Parathyroid adenoma (tissue), 2 donors: ENCODE measurements around the gene PON3.
"Not testable (repeated sequence)": the region's sequence is repeated elsewhere in the genome, so short reads cannot be mapped to it uniquely, and the experiment has no call there.

Experiments used
- H2AFZ ChIP-seq: fragments of 300-600 bp; sonication (generic); one replicate; pipeline ENCODE4 v1.7.0; 2017; ENCODE audit warnings: antibody characterized with exemption, mild to moderate bottlenecking
- H3K27ac ChIP-seq: fragments of 300-600 bp; sonication (generic); one replicate; pipeline ENCODE4 v1.7.0; 2017
- H3K27me3 ChIP-seq: fragments of 300-600 bp; sonication (generic); one replicate; pipeline ENCODE4 v1.7.0; 2017; ENCODE audit warnings: low read length; ENCODE audit not compliant: control insufficient read depth, insufficient read depth
- H3K36me3 ChIP-seq: fragments of 300-600 bp; sonication (generic); one replicate; pipeline ENCODE4 v1.7.0; 2017; ENCODE audit warnings: low read length; ENCODE audit not compliant: control insufficient read depth, insufficient read depth
- H3K4me1 ChIP-seq: fragments of 300-600 bp; sonication (generic); one replicate; pipeline ENCODE4 v1.7.0; 2017; ENCODE audit warnings: control low read depth
- H3K4me2 ChIP-seq: fragments of 300-600 bp; sonication (generic); one replicate; pipeline ENCODE4 v1.7.0; 2017; ENCODE audit warnings: low read length
- H3K4me3 ChIP-seq: fragments of 300-600 bp; sonication (generic); one replicate; pipeline ENCODE4 v1.7.0; 2017; ENCODE audit warnings: low read depth, low read length
- H3K79me2 ChIP-seq: fragments of 300-600 bp; sonication (generic); one replicate; pipeline ENCODE4 v1.7.0; 2017; ENCODE audit warnings: control low read depth
- H3K9ac ChIP-seq: fragments of 300-600 bp; sonication (generic); one replicate; pipeline ENCODE4 v1.7.0; 2017; ENCODE audit warnings: mild to moderate bottlenecking
- H3K9me3 ChIP-seq: fragments of 300-600 bp; sonication (generic); one replicate; pipeline ENCODE4 v1.7.0; 2017; ENCODE audit warnings: low read length; ENCODE audit not compliant: control insufficient read depth
- CTCF ChIP-seq: fragments of 300-600 bp; sonication (generic); IDR thresholded peaks from one replicate; pipeline ENCODE4 v1.7.0; 2017; ENCODE audit warnings: antibody characterized with exemption, mild to moderate bottlenecking
- donor health status: primary hyperparathyroidism.

Gene PON3

GRCh38 chr7:95395755-95396135 is 430 bp downstream of the PON3 start:
- Histone ChIP-seq H3K4me1 (peaks cover 7% of the 10 kb centered on the region), H3K4me2 (peak overlapping the region; percentile 68), H3K9me3 (no peaks in the 10 kb centered on the region), H3K4me3 (peak overlapping the region; percentile 64), H2AFZ (peak overlapping the region; percentile 80), H3K79me2 (no peaks in the 10 kb centered on the region), H3K27me3 (no peaks in the 10 kb centered on the region), H3K36me3 (no peaks in the 10 kb centered on the region), H3K9ac (no peak overlapping the region), H3K27ac (no peak overlapping the region)
- no peak for TF ChIP-seq CTCF

DNA sequence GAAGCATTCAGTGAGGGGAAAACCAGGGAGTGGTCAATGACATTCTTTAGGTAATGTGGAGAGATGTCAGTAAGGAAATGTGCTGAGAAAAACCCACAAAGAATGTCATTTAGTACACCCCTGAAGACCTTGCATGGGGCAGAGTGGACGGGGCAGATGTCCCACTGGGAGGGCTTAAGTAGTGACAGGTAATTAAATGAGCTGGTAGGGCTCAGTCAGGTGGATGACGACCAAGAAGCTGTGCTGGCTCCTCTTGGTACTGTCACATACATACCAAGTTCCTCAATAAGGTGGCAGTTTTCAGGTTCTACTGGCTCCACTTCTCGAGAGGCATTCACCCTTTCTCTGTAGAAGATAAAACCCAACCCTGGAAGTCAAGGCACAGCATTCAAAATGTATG is 1.8 kb downstream of the PON3 start:
- Histone ChIP-seq H3K9me3 (no peaks in the 10 kb centered on the region), H2AFZ (no peak overlapping the region), H3K4me3 (no peak overlapping the region), H3K9ac (no peak overlapping the region), H3K4me1 (peaks cover 7% of the 10 kb centered on the region), H3K79me2 (no peaks in the 10 kb centered on the region), H3K27me3 (no peaks in the 10 kb centered on the region), H3K4me2 (no peak overlapping the region), H3K36me3 (no peaks in the 10 kb centered on the region), H3K27ac (no peak overlapping the region)
- TF ChIP-seq CTCF, result no peak

GRCh38 chr7:95391761-95392160 is 4.4 kb downstream of the PON3 start:
- no peak for TF ChIP-seq CTCF
- H3K36me3 ChIP-seq, result no peaks in the 10 kb centered on the region
- H3K9ac ChIP-seq, result no peak overlapping the region
- H3K4me2 ChIP-seq, result no peak overlapping the region
- no peaks in the 10 kb centered on the region for H3K9me3 ChIP-seq
- no peak overlapping the region for H3K4me3 ChIP-seq
- peaks cover 3% of the 10 kb centered on the region for H3K4me1 ChIP-seq
- no peaks in the 10 kb centered on the region for H3K27me3 ChIP-seq
- no peaks in the 10 kb centered on the region for H3K79me2 ChIP-seq
- peak overlapping the region; percentile 15 for H2AFZ ChIP-seq
- H3K27ac ChIP-seq, result no peak overlapping the region

- H3K4me3 ChIP-seq, result no peak overlapping the region
- H3K79me2 ChIP-seq, result no peaks in the 10 kb centered on the region
- no peak overlapping the region for H3K27ac ChIP-seq
- TF ChIP-seq CTCF, result no peak
- no peaks in the 10 kb centered on the region for H3K27me3 ChIP-seq
- no peak overlapping the region for H2AFZ ChIP-seq
- no peaks in the 10 kb centered on the region for H3K36me3 ChIP-seq
- no peaks in the 10 kb centered on the region for H3K9me3 ChIP-seq
- H3K4me1 ChIP-seq, result peaks cover 3% of the 10 kb centered on the region
- H3K9ac ChIP-seq, result no peak overlapping the region
- H3K4me2 ChIP-seq, result no peak overlapping the region
Measured at GRCh38 chr7:95389516-95389915, 6.7 kb downstream of the PON3 start.

DNA sequence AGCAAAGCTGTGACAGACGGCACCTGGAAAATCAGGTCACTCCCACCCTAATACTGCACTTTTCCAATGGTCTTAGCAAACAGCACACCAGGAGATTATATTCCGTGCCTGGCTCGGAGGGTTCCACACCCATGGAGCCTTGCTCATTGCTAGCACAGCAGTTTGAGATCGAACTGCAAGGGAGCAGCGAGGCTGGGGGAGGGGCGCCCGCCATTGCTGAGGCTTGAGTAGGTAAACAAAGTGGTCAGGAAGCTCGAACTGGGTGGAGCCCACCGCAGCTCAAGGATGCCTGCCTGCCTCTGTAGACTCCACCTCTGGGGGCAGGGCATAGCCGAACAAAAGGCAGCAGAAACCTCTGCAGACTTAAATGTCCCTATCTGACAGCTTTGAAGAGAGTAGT is 16.7 kb downstream of the PON3 start:
- not testable (repeated sequence) for H3K9ac ChIP-seq, H3K79me2 ChIP-seq, H3K4me2 ChIP-seq, H3K27ac ChIP-seq, H3K4me1 ChIP-seq, H3K4me3 ChIP-seq, H3K36me3 ChIP-seq, H2AFZ ChIP-seq, H3K9me3 ChIP-seq, H3K27me3 ChIP-seq
